PC-3 (cell line): Measurements from ENCODE around the gene ATP11C.

ENCODE experiments used
- CTCF ChIP-seq: fragments of 300-600 bp; sonication (generic); conservative IDR thresholded peaks from 2 replicates; pipeline ENCODE4 v1.5.1; 2017; ENCODE audit warnings: antibody characterized with exemption, low read depth, mild to moderate bottlenecking, low read length
- EZH2phosphoT487 ChIP-seq: fragments of 300-600 bp; sonication (generic); IDR thresholded peaks from 2 replicates; pipeline ENCODE4 v1.6.1; 2018; ENCODE audit warnings: mild to moderate bottlenecking, antibody characterized with exemption, low read length, borderline replicate concordance

DNA sequence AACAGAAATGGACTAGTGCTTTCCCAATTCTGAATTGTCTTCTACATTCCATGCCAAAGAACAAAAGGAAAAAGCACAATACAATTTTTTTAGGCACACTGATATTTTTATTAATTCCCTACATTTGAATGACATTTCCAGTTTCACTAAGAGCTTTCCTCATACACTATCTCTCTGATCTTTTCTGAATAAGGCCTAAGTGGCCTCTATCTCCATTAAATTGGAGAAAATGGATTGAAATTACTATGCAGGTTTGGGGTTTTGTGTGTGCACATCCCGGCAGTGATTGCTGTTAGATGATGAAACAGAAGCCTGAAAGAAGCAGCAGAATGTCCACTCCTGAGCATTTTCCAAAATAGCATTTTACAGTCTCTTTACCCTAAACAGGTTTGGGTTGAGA, 104.0 kb downstream of the ATP11C start:
- TF ChIP-seq EZH2phosphoT487, result no peak
- no peak for TF ChIP-seq CTCF
